GM23338 (cell line): ENCODE measurements around the gene DUXA. TPM values are rescaled to one million over a fixed set of nuclear protein-coding genes. Genes with fewer than 3 reads are reported as not detected.
A peak's percentile ranks its signal among the peaks of the same experiment; 100 is the strongest.

ENCODE experiments used
- ATAC-seq: fragments of 200-7000 bp; cut with Tn5 transposase; 3 replicates; pipeline ENCODE4 v1.9.1; 2020
- DNase-seq: peaks from one replicate; pipeline ENCODE4 v3.0.0-alpha.2; 2015; ENCODE audit warnings: low spot score
- H2AFZ ChIP-seq: fragments of 200-600 bp; sonication (generic); 2 replicates; pipeline ENCODE4 v1.8.0; 2016; ENCODE audit warnings: antibody characterized with exemption, mild to moderate bottlenecking, moderate library complexity
- H3F3A ChIP-seq: fragments of 200-600 bp; sonication (generic); replicated peaks from 2 replicates; pipeline ENCODE4 v1.8.0; 2017; ENCODE audit warnings: antibody characterized with exemption, mixed run types, low read depth
- H3K27ac ChIP-seq: fragments of 200-600 bp; sonication (generic); 2 replicates; pipeline ENCODE4 v1.6.1; 2016; ENCODE audit warnings: low read depth
- H3K27me3 ChIP-seq: fragments of 200-600 bp; sonication (generic); 2 replicates; pipeline ENCODE4 v1.8.0; 2016; ENCODE audit warnings: mild to moderate bottlenecking, mixed run types, moderate library complexity; ENCODE audit not compliant: insufficient read depth
- H3K36me3 ChIP-seq: fragments of 200-600 bp; sonication (generic); 2 replicates; pipeline ENCODE4 v1.8.0; 2016; ENCODE audit warnings: mild to moderate bottlenecking; ENCODE audit not compliant: insufficient read depth
- H3K4me1 ChIP-seq: fragments of 200-600 bp; sonication (generic); 2 replicates; pipeline ENCODE4 v1.8.0; 2016; ENCODE audit warnings: mild to moderate bottlenecking, moderate library complexity; ENCODE audit not compliant: insufficient read depth
- H3K4me2 ChIP-seq: fragments of 200-600 bp; sonication (generic); 2 replicates; pipeline ENCODE4 v1.7.1; 2017; ENCODE audit warnings: mixed run types
- H3K4me3 ChIP-seq: fragments of 200-600 bp; sonication (generic); 2 replicates; pipeline ENCODE4 v1.6.1; 2016; ENCODE audit warnings: mixed run types
- H3K79me2 ChIP-seq: fragments of 200-600 bp; sonication (generic); replicated peaks from 2 replicates; pipeline ENCODE4 v1.8.0; 2017; ENCODE audit warnings: mild to moderate bottlenecking; ENCODE audit not compliant: insufficient read depth
- H3K9me2 ChIP-seq: fragments of 200-600 bp; sonication (generic); 2 replicates; pipeline ENCODE4 v1.8.0; 2017; ENCODE audit not compliant: insufficient read depth
- H4K20me1 ChIP-seq: fragments of 200-600 bp; sonication (generic); replicated peaks from 2 replicates; pipeline ENCODE4 v1.8.0; 2017; ENCODE audit warnings: mild to moderate bottlenecking; ENCODE audit not compliant: insufficient read depth
- H3K27ac Mint-ChIP-seq: 2 replicates; pipeline ENCODE4 v1.8.0; 2020; ENCODE audit warnings: inconsistent platforms, mild to moderate bottlenecking, moderate library complexity, mixed read lengths
- H3K27me3 Mint-ChIP-seq: 3 replicates; pipeline ENCODE4 v1.8.0; 2022; ENCODE audit warnings: low read depth, mild to moderate bottlenecking, moderate library complexity, mixed read lengths, inconsistent platforms; ENCODE audit not compliant: insufficient read depth, poor library complexity
- H3K36me3 Mint-ChIP-seq: 3 replicates; pipeline ENCODE4 v1.8.0; 2021; ENCODE audit warnings: low read depth, mild to moderate bottlenecking, inconsistent platforms, moderate library complexity, mixed read lengths
- H3K4me1 Mint-ChIP-seq: 3 replicates; pipeline ENCODE4 v1.8.0; 2020; ENCODE audit warnings: mild to moderate bottlenecking, inconsistent platforms, mixed read lengths
- H3K4me3 Mint-ChIP-seq: 3 replicates; pipeline ENCODE4 v1.8.0; 2021; ENCODE audit warnings: moderate library complexity, mild to moderate bottlenecking, inconsistent platforms, mixed read lengths
- H3K9me3 Mint-ChIP-seq: 3 replicates; pipeline ENCODE4 v1.8.0; 2020; ENCODE audit warnings: moderate library complexity, mild to moderate bottlenecking, inconsistent platforms, mixed read lengths
- CREB1 ChIP-seq: fragments of 250-450 bp; sonication (Bioruptor Pico); IDR thresholded peaks from 2 replicates; pipeline ENCODE4 v1.5.0; 2020; ENCODE audit warnings: low read depth, mild to moderate bottlenecking, moderate library complexity
- CTCF ChIP-seq, 2 experiments: fragments of 200-600 bp in 1 of 2; sonication (generic) in 1 of 2; conservative IDR thresholded peaks; 2 replicates each; pipeline versions ENCODE4 v1.5.1 to v1.6.1; 2016 to 2017; ENCODE audit warnings: antibody characterized with exemption in 2 of 2, low read depth in 2 of 2, mild to moderate bottlenecking in 2 of 2, moderate library complexity in 1 of 2
- ETS1 ChIP-seq: IDR thresholded peaks from 2 replicates; pipeline ENCODE4 v1.6.1; 2016; ENCODE audit warnings: antibody characterized with exemption
- EZH2 ChIP-seq: fragments of 200-600 bp; sonication (generic); IDR thresholded peaks from one replicate; pipeline ENCODE4 v1.8.0; 2017; ENCODE audit warnings: antibody characterized with exemption, mild to moderate bottlenecking, low read depth; ENCODE audit not compliant: unreplicated experiment
- EZH2phosphoT487 ChIP-seq: fragments of 200-600 bp; sonication (generic); IDR thresholded peaks from one replicate; pipeline ENCODE4 v1.8.1; 2018; ENCODE audit warnings: antibody characterized with exemption; ENCODE audit not compliant: unreplicated experiment
- JUNB ChIP-seq: IDR thresholded peaks from one replicate; pipeline ENCODE4 v1.6.1; 2016; ENCODE audit warnings: antibody characterized with exemption; ENCODE audit not compliant: unreplicated experiment
- NANOG ChIP-seq: IDR thresholded peaks from 2 replicates; pipeline ENCODE4 v1.6.1; 2016; ENCODE audit warnings: antibody characterized with exemption, borderline replicate concordance
- POLR2AphosphoS5 ChIP-seq: IDR thresholded peaks from 2 replicates; pipeline ENCODE4 v1.6.1; 2016; ENCODE audit warnings: antibody characterized with exemption, low read depth
- REST ChIP-seq: IDR thresholded peaks from one replicate; pipeline ENCODE4 v1.6.1; 2018; ENCODE audit warnings: antibody characterized with exemption; ENCODE audit not compliant: unreplicated experiment
- STAT1 ChIP-seq: IDR thresholded peaks from one replicate; pipeline ENCODE4 v1.6.1; 2016; ENCODE audit warnings: antibody characterized with exemption; ENCODE audit not compliant: unreplicated experiment
- ZNF114 ChIP-seq: fragments of 250-450 bp; sonication (Bioruptor Pico); IDR thresholded peaks from 2 replicates; pipeline ENCODE4 v1.5.0; 2020; ENCODE audit warnings: mild to moderate bottlenecking, moderate library complexity
- ZNF331 ChIP-seq: fragments of 250-450 bp; sonication (Bioruptor Pico); IDR thresholded peaks from 2 replicates; pipeline ENCODE4 v1.5.0; 2020; ENCODE audit warnings: low read depth, mild to moderate bottlenecking, moderate library complexity
- ZNF462 ChIP-seq: fragments of 250-450 bp; sonication (Bioruptor Pico); IDR thresholded peaks from 2 replicates; pipeline ENCODE4 v1.5.0; 2020; ENCODE audit warnings: mild to moderate bottlenecking, moderate library complexity
- polyA plus RNA-seq: library from polyadenylated mRNA; unstranded; fragments of >200 nt; fragmentation: Nextera tagmentation; extraction: Ambion mirVana; gene quantifications from 2 replicates; pipeline ENCODE4 v1.2.1, GENCODE V29; 2016
- total RNA-seq: library from RNA; depleted of rRNA; stranded (reverse); fragments of >200 nt; shearing (Covaris generic); gene quantifications from 2 replicates; pipeline ENCODE4 v1.2.3, GENCODE V29; 2014

The DUXA gene
- total and polyA plus RNA-seq, 2 experiments from 2014 or later = not detected

- peaks cover 14% of the 10 kb centered on the region for H4K20me1 ChIP-seq
- peaks cover 58% of the 10 kb centered on the region for H3K36me3 Mint-ChIP-seq
- peaks cover 4% of the 10 kb centered on the region; the same call in 1 of the 2 replicates for H3K4me1 ChIP-seq
- DNase-seq = no peak
- H3K27me3 ChIP-seq = no peaks in the 10 kb centered on the region
- peaks cover 53% of the 10 kb centered on the region for H3K9me3 Mint-ChIP-seq
- ATAC-seq = no peak
- H3K36me3 ChIP-seq = no peaks in the 10 kb centered on the region; the same call in 1 of the 2 replicates
- no peak overlapping the region for H3K27ac ChIP-seq
- H3K4me3 ChIP-seq = 0 out of 2 replicates have a peak overlapping the region, but pooled peaks have one; percentile 23
- peak overlapping the region; percentile 95 for H3K4me2 ChIP-seq
- TF ChIP-seq ZNF462 (no peak), EZH2 (no peak), REST (no peak), ZNF331 (CRISPR knock-in tag) (no peak), STAT1 (no peak), NANOG (no peak), CREB1 (CRISPR knock-in tag) (no peak), CTCF (conservative IDR thresholded peaks at IDR 0.05; ENCODE audit: low read depth in 2 of 2) (no peak), EZH2phosphoT487 (no peak), ZNF114 (CRISPR knock-in tag) (no peak), ETS1 (no peak), JUNB (no peak), POLR2AphosphoS5 (no peak)
- no peak overlapping the region for H3K27ac Mint-ChIP-seq
- H3K79me2 ChIP-seq = peaks cover 22% of the 10 kb centered on the region
- peaks cover 8% of the 10 kb centered on the region for H3F3A ChIP-seq
- H2AFZ ChIP-seq = no peak overlapping the region; the same call in 1 of the 2 replicates
- H3K9me2 ChIP-seq = peaks cover 12% of the 10 kb centered on the region
- H3K27me3 Mint-ChIP-seq = peaks cover 12% of the 10 kb centered on the region
- H3K4me3 Mint-ChIP-seq = peak overlapping the region; percentile 96
- peaks cover 15% of the 10 kb centered on the region; the same call in 2 of the 3 replicates for H3K4me1 Mint-ChIP-seq
These were observed 23.0 kb upstream of the DUXA start for GRCh38 chr19:57190301-57190700.
